Measurements from ENCODE around the gene EPHA1. TPM values are rescaled to one million over a fixed set of nuclear protein-coding genes. Genes with fewer than 3 reads are reported as not detected.

EPHA1 gene
- total RNA-seq, 4 donors from 2014 or later: 0.94 TPM; not detected in 3

- TF ChIP-seq CTCF (IDR thresholded peaks at IDR 0.05; ENCODE audit: low read depth): no peak
Observed at GRCh38 chr7:143369678-143370651, 38.7 kb downstream of the EPHA1 start.

GRCh38 chr7:143368387-143368786 is 40.3 kb downstream of the EPHA1 start:
- TF ChIP-seq CTCF (IDR thresholded peaks at IDR 0.05; ENCODE audit: low read depth): no peak

GRCh38 chr7:143367972-143368371 is 40.7 kb downstream of the EPHA1 start:
- TF ChIP-seq CTCF (IDR thresholded peaks at IDR 0.05; ENCODE audit: low read depth): no peak

- no peak for TF ChIP-seq CTCF (IDR thresholded peaks at IDR 0.05; ENCODE audit: low read depth)
Observed at GRCh38 chr7:143363016-143363937, 45.4 kb downstream of the EPHA1 start.

GRCh38 chr7:143362131-143363015 is 46.3 kb downstream of the EPHA1 start, which contains the start of gene FAM131B:
Gene FAM131B (minus strand): TSS chr7:143362713. CDS start chr7:143362603, 110 bp downstream.
- no peak for TF ChIP-seq CTCF (IDR thresholded peaks at IDR 0.05; ENCODE audit: low read depth)

- TF ChIP-seq CTCF (IDR thresholded peaks at IDR 0.05; ENCODE audit: low read depth): no peak
Observed at GRCh38 chr7:143361552-143362130, 47.0 kb downstream of the EPHA1 start.
